T-helper 22 cell (primary cell): ENCODE measurements around the gene CRIP2.

Source experiments
- DNase-seq: peaks from one replicate; pipeline ENCODE4 v3.0.0-alpha.2; 2020; ENCODE audit warnings: low read depth

The CRIP2 gene

GRCh38 chr14:105527826-105528585, 53.4 kb downstream of the CRIP2 start:
- DNase-seq = peak; percentile 53

- no peak for DNase-seq
These were observed 54.1 kb downstream of the CRIP2 start for GRCh38 chr14:105528586-105529318.

- no peak for DNase-seq
These were observed 54.6 kb downstream of the CRIP2 start for GRCh38 chr14:105529319-105529568.
